Naive thymus-derived CD8-positive, alpha-beta T cell (primary cell): Measurements from ENCODE around the gene CDH6. TPM values are rescaled to one million over a fixed set of nuclear protein-coding genes. Genes with fewer than 3 reads are reported as not detected.

ENCODE experiments used
- ATAC-seq, 2 donors: fragments of 150-1000 bp; cut with Tn5 transposase in 1 of 2; sonication (Bioruptor Pico), chemical (Tn5 transposase) in 1 of 2; 1 replicate in 1 of 2; 2 replicates in 1 of 2; pipeline ENCODE4 v1.10.0; 2021; ENCODE audit warnings: mild to moderate bottlenecking in 2 of 2, moderate library complexity in 2 of 2
- POLR2A ChIA-PET: fragments of 350-600 bp; sonication (Branson Sonifier 250); formaldehyde crosslinking; loops from one replicate; lab custom pipeline; 2021; ENCODE audit warnings: antibody characterized with exemption; lab: Charles Lee
- DNase-seq, 10 donors: peaks; one replicate each; pipeline versions ENCODE4 v3.0.0 to v3.0.0-alpha.2; 2020 to 2022
- H3K27ac Mint-ChIP-seq, 10 donors: one replicate each; pipeline ENCODE4 v1.8.0; 2020 to 2022; ENCODE audit warnings: mild to moderate bottlenecking in 10 of 10, mixed read lengths in 10 of 10, moderate library complexity in 4 of 10, inconsistent platforms in 1 of 10
- H3K27me3 Mint-ChIP-seq, 5 donors: one replicate each; pipeline ENCODE4 v1.8.0; 2021 to 2022; ENCODE audit warnings: mixed read lengths in 5 of 5
- H3K36me3 Mint-ChIP-seq, 3 donors: one replicate each; pipeline ENCODE4 v1.8.0; 2020 to 2022; ENCODE audit warnings: mixed read lengths in 3 of 3, mild to moderate bottlenecking in 2 of 3, inconsistent platforms in 1 of 3
- H3K4me1 Mint-ChIP-seq, 4 donors: one replicate each; pipeline ENCODE4 v1.8.0; 2021 to 2022; ENCODE audit warnings: mixed read lengths in 4 of 4
- H3K4me3 Mint-ChIP-seq, 10 donors: one replicate each; pipeline ENCODE4 v1.8.0; 2020 to 2022; ENCODE audit warnings: mild to moderate bottlenecking in 10 of 10, mixed read lengths in 10 of 10, moderate library complexity in 6 of 10, inconsistent platforms in 1 of 10
- H3K9me3 Mint-ChIP-seq, 9 donors: one replicate each; pipeline ENCODE4 v1.8.0; 2020 to 2022; ENCODE audit warnings: mixed read lengths in 9 of 9, mild to moderate bottlenecking in 3 of 9, inconsistent platforms in 1 of 9, moderate library complexity in 1 of 9
- polyA plus RNA-seq, 3 donors: library from polyadenylated mRNA; unstranded; fragments of 300-500 nt; fragmentation: Illumina TruSeq; gene quantifications; one replicate each; pipeline ENCODE4 v1.2.3, GENCODE V29; 2021
- total RNA-seq, 8 experiments: library from RNA in 2 of 8; stranded (reverse) in 2 of 8; gene quantifications; one replicate each; pipeline ENCODE4 v1.2.3 and lab custom pipeline; 2021 to 2026

CDH6 gene
- total and polyA plus RNA-seq, 5 experiments from 2014 or later: not detected

DNA sequence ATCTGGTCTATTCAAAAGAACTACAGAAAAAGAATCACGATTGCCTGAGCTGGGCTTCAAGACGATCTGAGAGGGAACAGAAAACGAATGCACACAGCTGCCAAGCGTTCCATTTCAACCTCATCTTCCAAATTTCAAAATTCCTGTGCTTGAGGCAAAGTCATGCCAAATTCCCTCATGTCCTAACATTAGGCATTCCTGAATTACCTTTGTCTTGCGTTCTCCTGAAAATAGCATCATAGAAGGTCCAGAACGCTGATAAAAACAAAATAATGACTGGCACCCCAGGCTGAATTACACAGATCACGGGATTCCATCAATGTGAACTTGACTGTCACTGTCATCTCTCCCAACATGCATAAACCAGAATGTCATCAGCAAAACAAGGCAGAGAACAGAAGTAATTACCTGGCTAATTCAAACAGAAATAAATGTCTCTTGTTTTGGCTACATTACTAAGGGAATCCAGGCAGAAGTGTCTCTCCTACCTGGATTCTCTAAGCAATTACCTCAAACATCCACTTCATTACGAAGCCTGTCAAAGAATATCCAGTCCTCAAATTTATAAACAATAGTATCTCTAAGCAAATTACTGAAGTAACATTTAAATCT lies 12.0 kb upstream of the CDH6 start:
- POLR2A ChIA-PET: no interaction called here
- Mint-ChIP-seq H3K9me3 (peaks cover 0 to 19% (median 2%) of the 10 kb centered on the region in 9 donors), H3K4me3 (no peak overlapping the region), H3K4me1 (no peaks in the 10 kb centered on the region), H3K27ac (no peak overlapping the region), H3K27me3 (peaks cover 0 to 9% (median 2%) of the 10 kb centered on the region in 5 donors), H3K36me3 (no peaks in the 10 kb centered on the region)
- DNase-seq (no peak), ATAC-seq (no peak)

- no peak overlapping the region for H3K27ac Mint-ChIP-seq
- H3K27me3 Mint-ChIP-seq: peaks cover 0 to 9% (median 2%) of the 10 kb centered on the region in 5 donors
- no peak for ATAC-seq
- no peaks in the 10 kb centered on the region for H3K36me3 Mint-ChIP-seq
- H3K9me3 Mint-ChIP-seq: peaks cover 0 to 19% (median 2%) of the 10 kb centered on the region in 9 donors
- H3K4me3 Mint-ChIP-seq: no peak overlapping the region
- POLR2A ChIA-PET: no interaction called here
- DNase-seq: no peak
- no peaks in the 10 kb centered on the region for H3K4me1 Mint-ChIP-seq
Measured at GRCh38 chr5:31182136-31182535, 11.3 kb upstream of the CDH6 start.

- DNase-seq: no peak
- no peak for ATAC-seq
- Mint-ChIP-seq H3K36me3 (no peaks in the 10 kb centered on the region), H3K4me3 (no peak overlapping the region), H3K27ac (no peak overlapping the region), H3K9me3 (peaks cover 0 to 9% (median 2%) of the 10 kb centered on the region in 9 donors), H3K4me1 (no peaks in the 10 kb centered on the region), H3K27me3 (peaks cover 0 to 10% (median 2%) of the 10 kb centered on the region in 5 donors)
- POLR2A ChIA-PET: no interaction called here
Measured at GRCh38 chr5:31185951-31186350, 7.5 kb upstream of the CDH6 start.

GRCh38 chr5:31186672-31187267 lies 6.7 kb upstream of the CDH6 start:
- Mint-ChIP-seq H3K4me1 (no peaks in the 10 kb centered on the region), H3K9me3 (peaks cover 0 to 9% (median 2%) of the 10 kb centered on the region in 9 donors), H3K27me3 (peaks cover 3 to 6% (median 5%) of the 10 kb centered on the region in 5 donors), H3K27ac (no peak overlapping the region), H3K4me3 (no peak overlapping the region), H3K36me3 (no peaks in the 10 kb centered on the region)
- DNase-seq (peak in 1 of 10 donors; percentile 2), ATAC-seq (no peak)
- POLR2A ChIA-PET: no interaction called here

GRCh38 chr5:31187591-31187990 lies 5.9 kb upstream of the CDH6 start:
- POLR2A ChIA-PET: no interaction called here
- DNase-seq (no peak), ATAC-seq (no peak)
- no peak overlapping the region for H3K4me3 Mint-ChIP-seq
- peaks cover 0 to 9% (median 2%) of the 10 kb centered on the region in 9 donors for H3K9me3 Mint-ChIP-seq
- no peaks in the 10 kb centered on the region for H3K36me3 Mint-ChIP-seq
- no peaks in the 10 kb centered on the region for H3K4me1 Mint-ChIP-seq
- H3K27ac Mint-ChIP-seq: no peak overlapping the region
- peaks cover 6 to 13% (median 12%) of the 10 kb centered on the region in 5 donors for H3K27me3 Mint-ChIP-seq

DNA sequence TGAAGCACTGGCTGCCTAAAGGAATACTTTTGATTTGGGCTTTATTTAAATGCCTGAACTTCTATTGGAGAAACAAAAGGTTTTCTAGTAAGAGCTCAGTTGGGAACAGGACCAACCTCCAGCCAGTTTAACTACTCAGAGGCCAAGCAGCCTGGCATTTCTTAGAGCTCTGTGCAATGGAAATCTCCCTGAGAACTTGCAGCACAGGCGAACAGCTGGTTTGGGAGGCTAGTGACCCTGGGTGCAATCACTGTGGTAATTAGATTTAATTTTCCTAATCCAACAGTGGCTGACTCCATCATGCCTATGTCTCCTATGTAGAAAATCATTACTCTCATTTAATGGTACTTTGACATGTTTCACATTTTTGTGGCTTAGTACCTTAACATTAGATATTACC lies 1.0 kb upstream of the CDH6 start:
- peaks cover 0 to 11% (median 0%) of the 10 kb centered on the region in 9 donors for H3K9me3 Mint-ChIP-seq
- H3K27me3 Mint-ChIP-seq: peaks cover 26 to 57% (median 44%) of the 10 kb centered on the region in 5 donors
- peaks cover 0 to 19% (median 0%) of the 10 kb centered on the region in 3 donors for H3K36me3 Mint-ChIP-seq
- POLR2A ChIA-PET: no interaction called here
- H3K27ac Mint-ChIP-seq: no peak overlapping the region
- peaks cover 3 to 19% (median 7%) of the 10 kb centered on the region in 4 donors for H3K4me1 Mint-ChIP-seq
- H3K4me3 Mint-ChIP-seq: no peak overlapping the region
- ATAC-seq (no peak), DNase-seq (no peak)

- Mint-ChIP-seq H3K27ac (peak overlapping the region in 1 of 10 donors; percentile 50), H3K4me1 (peaks cover 3 to 19% (median 7%) of the 10 kb centered on the region in 4 donors), H3K27me3 (peaks cover 29 to 64% (median 44%) of the 10 kb centered on the region in 5 donors), H3K4me3 (peak overlapping the region in 9 of 10 donors; percentile 1 to 55 (median 9)), H3K36me3 (peaks cover 0 to 19% (median 0%) of the 10 kb centered on the region in 3 donors), H3K9me3 (peaks cover 0 to 11% (median 0%) of the 10 kb centered on the region in 9 donors)
- ATAC-seq (no peak), DNase-seq (no peak)
- POLR2A ChIA-PET: no interaction called here
Measured at GRCh38 chr5:31193116-31193515, 370 bp upstream of the CDH6 start.

DNA sequence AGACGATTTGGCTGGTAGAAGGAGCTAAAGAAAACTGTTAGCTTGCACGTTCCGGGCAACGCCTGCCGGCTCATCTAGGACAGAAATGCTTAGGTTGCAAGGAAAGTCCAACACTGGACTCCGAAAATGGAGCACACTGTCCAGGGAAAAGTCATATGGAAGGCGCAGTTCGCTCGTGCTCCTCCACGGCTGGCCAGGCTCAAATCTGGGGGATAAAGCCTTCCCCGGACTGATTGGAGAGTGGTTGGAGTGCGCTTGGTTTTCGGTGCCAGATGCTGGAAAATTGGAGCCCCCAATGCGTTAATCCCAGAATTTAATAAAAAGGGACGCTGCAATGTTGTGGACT lies 955 bp downstream of the CDH6 start:
- peaks cover 29 to 72% (median 46%) of the 10 kb centered on the region in 5 donors for H3K27me3 Mint-ChIP-seq
- POLR2A ChIA-PET: no interaction called here
- H3K4me3 Mint-ChIP-seq: peak overlapping the region in 6 of 10 donors; percentile 5 to 40 (median 22)
- H3K4me1 Mint-ChIP-seq: peaks cover 3 to 19% (median 7%) of the 10 kb centered on the region in 4 donors
- DNase-seq (no peak), ATAC-seq (no peak)
- no peak overlapping the region for H3K27ac Mint-ChIP-seq
- H3K9me3 Mint-ChIP-seq: peaks cover 0 to 11% (median 0%) of the 10 kb centered on the region in 9 donors
- peaks cover 0 to 19% (median 0%) of the 10 kb centered on the region in 3 donors for H3K36me3 Mint-ChIP-seq

DNA sequence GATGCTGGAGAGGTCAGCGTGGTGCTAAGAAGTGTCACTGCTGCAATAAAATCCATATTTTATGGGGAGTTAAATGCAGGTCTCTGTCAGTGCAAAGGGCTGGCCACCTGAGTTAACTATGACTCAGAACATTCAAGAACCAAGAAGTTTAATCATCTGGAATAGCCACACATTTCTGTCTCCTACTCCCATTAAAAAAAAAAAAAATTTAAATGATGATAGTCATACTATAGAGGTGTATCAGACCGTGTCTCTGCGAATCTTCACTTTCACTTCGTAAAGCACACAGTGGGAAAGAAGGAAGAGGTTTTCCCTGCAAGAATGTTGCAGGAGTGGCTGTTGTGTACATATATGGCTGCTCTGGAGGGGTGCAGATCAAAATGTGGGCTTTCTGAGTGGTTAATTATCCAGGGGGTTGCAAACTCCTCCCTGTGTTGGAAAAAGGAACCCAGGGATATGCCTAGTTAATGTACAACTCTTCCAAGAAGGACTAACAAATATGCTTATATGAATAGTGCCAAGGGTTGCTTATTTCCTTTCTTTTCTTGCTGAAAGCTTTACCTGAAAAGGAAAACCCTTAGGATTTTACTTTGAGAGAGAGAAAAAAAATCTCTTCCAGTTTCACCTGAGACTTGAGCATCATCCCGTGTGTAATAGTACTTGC lies 1.5 kb downstream of the CDH6 start:
- H3K9me3 Mint-ChIP-seq: peaks cover 0 to 11% (median 0%) of the 10 kb centered on the region in 9 donors
- peaks cover 3 to 19% (median 7%) of the 10 kb centered on the region in 4 donors for H3K4me1 Mint-ChIP-seq
- peak overlapping the region in 3 of 10 donors; percentile 1 to 25 (median 3) for H3K4me3 Mint-ChIP-seq
- POLR2A ChIA-PET: no interaction called here
- H3K27me3 Mint-ChIP-seq: peaks cover 29 to 76% (median 46%) of the 10 kb centered on the region in 5 donors
- peaks cover 0 to 19% (median 0%) of the 10 kb centered on the region in 3 donors for H3K36me3 Mint-ChIP-seq
- ATAC-seq (no peak), DNase-seq (no peak)
- no peak overlapping the region for H3K27ac Mint-ChIP-seq

- H3K4me1 Mint-ChIP-seq: peaks cover 3 to 19% (median 7%) of the 10 kb centered on the region in 4 donors
- ATAC-seq (no peak), DNase-seq (no peak)
- no peak overlapping the region for H3K27ac Mint-ChIP-seq
- H3K27me3 Mint-ChIP-seq: peaks cover 29 to 78% (median 43%) of the 10 kb centered on the region in 5 donors
- POLR2A ChIA-PET: no interaction called here
- peaks cover 0 to 19% (median 0%) of the 10 kb centered on the region in 3 donors for H3K36me3 Mint-ChIP-seq
- no peak overlapping the region for H3K4me3 Mint-ChIP-seq
- peaks cover 0 to 13% (median 0%) of the 10 kb centered on the region in 9 donors for H3K9me3 Mint-ChIP-seq
Measured at GRCh38 chr5:31196309-31196708, 2.8 kb downstream of the CDH6 start.

- peaks cover 25 to 71% (median 39%) of the 10 kb centered on the region in 5 donors for H3K27me3 Mint-ChIP-seq
- H3K4me1 Mint-ChIP-seq: peaks cover 3 to 19% (median 7%) of the 10 kb centered on the region in 4 donors
- peaks cover 0 to 13% (median 0%) of the 10 kb centered on the region in 9 donors for H3K9me3 Mint-ChIP-seq
- H3K27ac Mint-ChIP-seq: no peak overlapping the region
- H3K4me3 Mint-ChIP-seq: no peak overlapping the region
- no peak for DNase-seq
- peaks cover 0 to 19% (median 0%) of the 10 kb centered on the region in 3 donors for H3K36me3 Mint-ChIP-seq
- POLR2A ChIA-PET: no interaction called here
- no peak for ATAC-seq
Measured at GRCh38 chr5:31197183-31197582, 3.7 kb downstream of the CDH6 start.

DNA sequence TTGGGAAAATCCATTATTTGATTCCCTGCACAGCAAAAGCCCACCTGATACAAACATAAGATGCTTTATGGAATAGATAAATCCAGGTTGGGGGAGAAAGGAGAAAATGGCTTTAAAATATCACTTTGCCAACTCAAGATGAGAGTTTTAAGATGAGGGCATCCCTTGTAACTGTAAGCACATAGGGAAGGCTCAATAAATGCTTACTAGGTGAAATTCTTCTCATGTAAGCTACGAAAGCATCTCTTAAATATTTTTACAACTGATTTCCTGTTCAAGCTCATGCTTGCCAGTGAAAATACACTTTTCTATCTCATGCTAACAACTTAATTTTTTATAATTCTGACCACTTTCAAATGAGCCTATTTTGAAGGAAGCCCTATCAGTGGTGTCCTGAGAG lies 11.5 kb downstream of the CDH6 start:
- no peak overlapping the region for H3K27ac Mint-ChIP-seq
- ATAC-seq: no peak
- H3K36me3 Mint-ChIP-seq: no peaks in the 10 kb centered on the region
- H3K27me3 Mint-ChIP-seq: peaks cover 0 to 3% (median 0%) of the 10 kb centered on the region in 5 donors
- POLR2A ChIA-PET: no interaction called here
- H3K9me3 Mint-ChIP-seq: peaks cover 0 to 5% (median 0%) of the 10 kb centered on the region in 9 donors
- DNase-seq: no peak
- H3K4me3 Mint-ChIP-seq: no peak overlapping the region
- no peaks in the 10 kb centered on the region for H3K4me1 Mint-ChIP-seq

- H3K27me3 Mint-ChIP-seq: peaks cover 0 to 2% (median 0%) of the 10 kb centered on the region in 5 donors
- H3K36me3 Mint-ChIP-seq: no peaks in the 10 kb centered on the region
- POLR2A ChIA-PET: no interaction called here
- no peak for ATAC-seq
- H3K4me1 Mint-ChIP-seq: no peaks in the 10 kb centered on the region
- H3K27ac Mint-ChIP-seq: no peak overlapping the region
- peaks cover 0 to 4% (median 0%) of the 10 kb centered on the region in 9 donors for H3K9me3 Mint-ChIP-seq
- H3K4me3 Mint-ChIP-seq: no peak overlapping the region
- no peak for DNase-seq
Measured at GRCh38 chr5:31208043-31208442, 14.6 kb downstream of the CDH6 start.
